ENCODE data around the gene PREPL. TPM values are rescaled to one million over a fixed set of nuclear protein-coding genes. Genes with fewer than 3 reads are reported as not detected.

The PREPL gene
- total RNA-seq, 1 donor from 2014 or later: 82.1 TPM

- no peak for DNase-seq (ENCODE audit: low spot score)
- intact Hi-C loops (cut with DNase I): no loop called here
Measured at GRCh38 chr2:44351676-44352075, 9.6 kb downstream of the PREPL start.

- intact Hi-C loops (cut with DNase I): no loop called here
- no peak for DNase-seq (ENCODE audit: low spot score)
Measured at GRCh38 chr2:44351088-44351487, 10.2 kb downstream of the PREPL start.

GRCh38 chr2:44349506-44349905, 11.8 kb downstream of the PREPL start:
- DNase-seq (ENCODE audit: low spot score): no peak
- intact Hi-C loops (cut with DNase I): no loop called here

GRCh38 chr2:44348400-44348799, 12.9 kb downstream of the PREPL start:
- intact Hi-C loops (cut with DNase I): no loop called here
- DNase-seq (ENCODE audit: low spot score): no peak

- DNase-seq (ENCODE audit: low spot score): no peak
- intact Hi-C loops (cut with DNase I): no loop called here
Measured at GRCh38 chr2:44347526-44347925, 13.8 kb downstream of the PREPL start.

GRCh38 chr2:44342854-44343253, 18.4 kb downstream of the PREPL start:
- intact Hi-C loops (cut with DNase I): no loop called here
- DNase-seq (ENCODE audit: low spot score): no peak

GRCh38 chr2:44335806-44336538, 25.3 kb downstream of the PREPL start:
- intact Hi-C loops (cut with DNase I): no loop called here
- no peak for DNase-seq (ENCODE audit: low spot score)

- no peak for DNase-seq (ENCODE audit: low spot score)
- intact Hi-C loops (cut with DNase I): no loop called here
Measured at GRCh38 chr2:44333994-44334393, 27.3 kb downstream of the PREPL start.

- intact Hi-C loops (cut with DNase I): no loop called here
Measured at GRCh38 chr2:44330801-44331200, 30.5 kb downstream of the PREPL start.

GRCh38 chr2:44329343-44329742, 32.0 kb downstream of the PREPL start:
- no peak for DNase-seq (ENCODE audit: low spot score)
- intact Hi-C loops (cut with DNase I): no loop called here

More at GRCh38 chr2:44330801-44331200, 30.5 kb downstream of the PREPL start:
- DNase-seq (ENCODE audit: low spot score): no peak

- DNase-seq (ENCODE audit: low spot score): no peak
- intact Hi-C loops (cut with DNase I): no loop called here
Measured at GRCh38 chr2:44328750-44329149, 32.5 kb downstream of the PREPL start.

- no peak for DNase-seq (ENCODE audit: low spot score)
- intact Hi-C loops (cut with DNase I): no loop called here
Measured at GRCh38 chr2:44326548-44327264, 34.6 kb downstream of the PREPL start.

GRCh38 chr2:44325897-44326296, 35.4 kb downstream of the PREPL start:
- intact Hi-C loops (cut with DNase I): loop anchor here (2.0 kb wide), 1 partner anchor 35 kb away; the partner anchor contains the start of genes CAMKMT and PREPL
- DNase-seq (ENCODE audit: low spot score): no peak

GRCh38 chr2:44324971-44325426, 36.3 kb downstream of the PREPL start:
- intact Hi-C loops (cut with DNase I): loop anchor here (2.0 kb wide), 1 partner anchor 36 kb away; the partner anchor contains the start of genes CAMKMT and PREPL
- DNase-seq (ENCODE audit: low spot score): no peak

- no peak for DNase-seq (ENCODE audit: low spot score)
- intact Hi-C loops (cut with DNase I): no loop called here
Measured at GRCh38 chr2:44321360-44321759, 39.9 kb downstream of the PREPL start.

- intact Hi-C loops (cut with DNase I): no loop called here
- DNase-seq (ENCODE audit: low spot score): no peak
Measured at GRCh38 chr2:44320832-44321231, 40.5 kb downstream of the PREPL start.

GRCh38 chr2:44315945-44316344, 45.3 kb downstream of the PREPL start:
- intact Hi-C loops (cut with DNase I): no loop called here
- no peak for DNase-seq (ENCODE audit: low spot score)

- DNase-seq (ENCODE audit: low spot score): no peak
- intact Hi-C loops (cut with DNase I): no loop called here
Measured at GRCh38 chr2:44314362-44314761, 46.9 kb downstream of the PREPL start.

GRCh38 chr2:44310287-44310686, 51.0 kb downstream of the PREPL start:
- DNase-seq (ENCODE audit: low spot score): no peak
- intact Hi-C loops (cut with DNase I): no loop called here

- no peak for DNase-seq (ENCODE audit: low spot score)
- intact Hi-C loops (cut with DNase I): no loop called here
Measured at GRCh38 chr2:44305882-44306281, 55.4 kb downstream of the PREPL start.

- intact Hi-C loops (cut with DNase I): no loop called here
- no peak for DNase-seq (ENCODE audit: low spot score)
Measured at GRCh38 chr2:44304258-44304657, 57.0 kb downstream of the PREPL start.
